Stimulated activated CD8-positive, alpha-beta memory T cell treated with anti-CD3 and anti-CD28 coated beads, Interleukin-7, amount 100 ng/mL, for 24 hours (primary cell): ENCODE data around the gene RNFT2.
"Not testable (repeated sequence)": the region's sequence is repeated elsewhere in the genome, so short reads cannot be mapped to it uniquely, and the experiment has no call there.

ENCODE experiments used
- DNase-seq: peaks from one replicate; pipeline ENCODE4 v3.0.0-alpha.2; 2020; ENCODE audit warnings: low read depth

RNFT2 gene

GRCh38 chr12:116710370-116711150 is 27.6 kb upstream of the RNFT2 start:
- DNase-seq: no peak

- DNase-seq: no peak
Observed at GRCh38 chr12:116712458-116713303, 25.4 kb upstream of the RNFT2 start.

GRCh38 chr12:116713527-116713926 is 24.6 kb upstream of the RNFT2 start:
- DNase-seq: no peak

GRCh38 chr12:116714175-116714574 is 23.9 kb upstream of the RNFT2 start:
- no peak for DNase-seq

GRCh38 chr12:116717466-116718437 is 20.4 kb upstream of the RNFT2 start:
- DNase-seq: no peak

GRCh38 chr12:116718655-116719454 is 19.3 kb upstream of the RNFT2 start:
- no peak for DNase-seq

GRCh38 chr12:116719731-116720528 is 18.2 kb upstream of the RNFT2 start:
- DNase-seq: no peak

- DNase-seq: no peak
Observed at GRCh38 chr12:116722245-116722644, 15.9 kb upstream of the RNFT2 start.

- DNase-seq: no peak
Observed at GRCh38 chr12:116726694-116727093, 11.4 kb upstream of the RNFT2 start.

- DNase-seq: no peak
Observed at GRCh38 chr12:116727261-116727660, 10.9 kb upstream of the RNFT2 start.

GRCh38 chr12:116727891-116728290 is 10.2 kb upstream of the RNFT2 start:
- no peak for DNase-seq

- DNase-seq: no peak
Observed at GRCh38 chr12:116731801-116732200, 6.3 kb upstream of the RNFT2 start.

- no peak for DNase-seq
Observed at GRCh38 chr12:116734156-116734768, 3.9 kb upstream of the RNFT2 start.

- no peak for DNase-seq
Observed at GRCh38 chr12:116735084-116735483, 3.0 kb upstream of the RNFT2 start.

- no peak for DNase-seq
Observed at GRCh38 chr12:116735951-116736599, 2.0 kb upstream of the RNFT2 start.

- no peak for DNase-seq
Observed at GRCh38 chr12:116736962-116737773, 947 bp upstream of the RNFT2 start.

- DNase-seq: no peak
Observed at GRCh38 chr12:116739381-116739887, 1.3 kb downstream of the RNFT2 start.

- not testable (repeated sequence) for DNase-seq
Observed at GRCh38 chr12:116742787-116743186, 4.7 kb downstream of the RNFT2 start.
